Kasumi-1 (cell line): ENCODE data around the gene RPS6KA1.
"Not testable (repeated sequence)": the region's sequence is repeated elsewhere in the genome, so short reads cannot be mapped to it uniquely, and the experiment has no call there.

ENCODE experiments used
- DNase-seq, 2 experiments: peaks; one replicate each; lab custom pipeline; 2025; lab: John Stamatoyannopoulos, UW

RPS6KA1 gene

DNA sequence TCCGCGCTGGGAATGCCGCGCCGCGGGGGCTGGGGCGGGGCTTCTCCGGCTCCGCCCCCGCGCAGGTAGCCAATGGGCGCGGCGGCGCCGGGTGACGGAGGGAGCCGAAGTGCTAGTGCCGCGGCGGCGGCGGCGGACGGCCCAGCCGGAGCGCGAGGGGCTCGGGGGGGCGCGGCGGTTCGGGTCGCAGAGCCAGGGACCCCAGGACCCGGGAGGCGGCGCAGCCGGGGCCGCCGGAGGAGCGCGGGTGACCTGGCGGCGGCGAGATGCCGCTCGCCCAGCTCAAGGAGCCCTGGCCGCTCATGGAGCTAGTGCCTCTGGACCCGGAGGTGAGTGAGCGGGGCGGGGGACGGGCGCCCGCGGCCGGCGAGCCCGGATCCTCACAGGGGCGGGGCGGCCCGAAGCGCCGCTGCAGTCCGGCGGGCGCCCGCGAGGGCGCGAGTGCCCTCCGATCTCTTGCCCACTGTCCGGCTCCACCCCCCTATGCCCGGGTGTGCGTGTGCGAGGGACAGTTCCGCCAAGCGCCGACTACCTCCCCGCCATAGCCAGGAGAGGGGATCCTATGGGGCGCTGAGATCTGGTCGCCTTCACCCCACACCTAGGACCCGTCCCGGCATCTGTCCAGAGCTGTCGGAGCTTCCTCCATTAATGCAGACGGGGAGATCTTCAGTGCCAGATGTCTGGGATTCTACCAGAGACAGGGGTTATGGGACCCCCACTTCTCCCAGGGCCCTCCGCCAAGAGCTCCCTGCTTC, at the start of gene RPS6KA1:
Gene RPS6KA1, plus strand, starts transcription at position 107 of the 755 bp plus-strand sequence. Its CDS starts 160 bp downstream, at position 267.
- peak; percentile 41 to 44 for DNase-seq

DNA sequence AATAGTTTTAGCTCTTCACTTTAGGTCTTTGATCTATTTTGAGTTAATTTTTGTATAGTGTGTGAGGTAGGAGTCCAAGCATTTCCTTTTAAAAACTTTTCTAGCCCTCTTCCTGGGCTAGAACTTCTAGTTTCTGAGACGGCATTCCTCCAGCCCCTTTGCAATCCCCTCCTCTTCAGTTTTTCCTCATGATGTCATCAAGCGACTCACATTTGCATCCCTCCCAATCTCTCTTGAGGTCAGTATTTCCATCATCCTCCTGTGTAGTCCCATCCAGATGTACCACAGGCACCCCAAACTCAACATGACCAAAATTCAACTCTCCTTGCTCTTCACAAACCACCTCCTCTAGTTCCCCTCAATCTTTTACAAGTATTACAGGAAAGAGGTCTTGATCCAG, 46.6 kb upstream of the RPS6KA1 start:
- no peak for DNase-seq

DNA sequence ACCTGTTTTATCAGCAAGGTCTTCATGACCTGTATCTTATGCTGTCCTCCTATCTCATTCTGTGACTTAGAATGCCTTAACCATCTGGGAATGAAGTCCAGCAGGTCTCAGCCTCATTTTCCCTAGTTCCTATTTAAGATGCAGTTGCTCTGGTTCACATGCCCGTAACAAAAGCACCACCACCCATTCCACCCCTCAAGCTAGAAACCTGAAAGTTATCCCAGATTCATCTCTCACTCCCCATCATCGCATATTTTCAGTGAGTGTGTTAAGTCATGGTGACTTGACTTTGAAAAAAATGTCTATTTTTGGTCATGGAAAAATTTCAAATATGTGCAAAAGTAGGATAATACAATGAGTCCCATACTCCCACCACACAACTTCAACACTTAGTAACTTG, 45.6 kb upstream of the RPS6KA1 start:
- DNase-seq: no peak

DNA sequence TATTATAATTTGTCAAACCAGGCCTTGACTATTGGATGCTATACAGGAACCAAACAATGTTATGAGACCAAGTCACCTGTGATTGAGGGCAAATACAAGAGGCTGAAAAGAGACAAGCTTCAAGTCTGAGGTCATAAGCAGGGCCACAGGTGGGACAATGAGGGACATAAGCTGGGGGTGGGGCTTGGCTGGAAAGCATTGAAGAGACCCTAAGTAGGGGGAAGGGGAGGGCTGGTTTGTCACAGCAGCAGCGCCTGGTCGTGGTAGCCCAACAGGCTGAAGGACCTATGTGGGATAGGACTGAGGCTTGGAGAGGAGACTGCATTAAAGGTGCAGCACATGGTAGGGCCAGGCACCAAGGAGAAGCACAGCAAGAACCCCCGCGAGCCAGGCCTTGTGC, 39.4 kb upstream of the RPS6KA1 start:
- no peak for DNase-seq

DNA sequence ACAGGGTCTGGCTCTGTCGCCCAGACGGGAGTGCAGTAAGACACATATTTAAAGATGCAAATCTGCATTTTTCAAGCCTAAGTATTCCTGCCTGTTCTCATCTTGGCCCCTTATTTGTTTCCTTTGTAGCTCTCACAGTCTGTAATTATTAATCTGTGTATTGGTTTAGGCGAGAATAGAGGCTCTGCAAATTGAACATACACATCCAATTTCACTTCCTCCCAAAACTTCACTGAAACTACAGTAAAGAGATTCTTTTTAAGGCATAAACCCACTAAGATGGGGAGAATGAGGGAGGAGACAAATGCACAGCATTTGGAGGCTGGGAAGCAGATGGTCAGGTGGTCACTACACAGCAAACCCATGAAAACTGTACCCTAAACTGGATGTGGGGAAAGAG, 36.3 kb upstream of the RPS6KA1 start:
- no peak for DNase-seq

DNA sequence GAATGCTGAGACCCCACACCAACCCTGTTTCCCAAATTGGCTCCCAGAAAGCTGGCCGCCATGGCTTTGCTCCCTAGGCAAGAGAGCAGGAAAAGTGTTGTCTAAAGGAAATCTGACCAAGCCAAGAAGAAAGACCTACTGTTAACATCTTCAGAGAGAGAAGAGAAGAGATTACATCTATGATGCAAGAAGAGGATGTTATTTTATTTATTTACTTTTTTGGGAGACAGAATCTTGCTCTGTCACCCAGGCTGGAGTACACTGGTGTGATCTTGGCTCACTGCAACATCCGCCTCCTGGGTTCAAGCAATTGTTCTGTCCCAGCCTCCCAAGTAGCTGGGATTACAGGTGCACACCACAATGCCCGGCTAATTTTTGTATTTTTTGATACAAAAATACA, 35.6 kb upstream of the RPS6KA1 start:
- DNase-seq: no peak

DNA sequence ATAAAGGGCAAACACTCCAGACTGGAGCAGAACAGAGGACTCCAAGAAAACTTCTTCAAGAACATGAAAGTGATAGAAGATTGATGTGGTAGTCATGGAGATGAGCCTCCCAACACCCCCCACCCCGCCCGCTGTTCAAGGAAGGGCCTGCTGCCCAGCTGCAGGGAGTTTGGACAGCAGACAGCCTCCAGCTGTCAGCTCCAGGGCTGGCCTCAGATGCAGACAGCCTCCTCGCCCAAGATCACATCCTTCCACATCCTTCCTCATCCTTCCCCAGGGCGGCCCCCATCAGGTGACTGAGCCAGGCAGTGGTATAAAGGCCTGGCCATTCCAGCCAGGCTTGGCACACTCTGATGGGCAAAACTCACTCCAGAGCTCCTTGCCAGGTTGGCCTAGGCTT, 32.7 kb upstream of the RPS6KA1 start:
- no peak for DNase-seq

DNA sequence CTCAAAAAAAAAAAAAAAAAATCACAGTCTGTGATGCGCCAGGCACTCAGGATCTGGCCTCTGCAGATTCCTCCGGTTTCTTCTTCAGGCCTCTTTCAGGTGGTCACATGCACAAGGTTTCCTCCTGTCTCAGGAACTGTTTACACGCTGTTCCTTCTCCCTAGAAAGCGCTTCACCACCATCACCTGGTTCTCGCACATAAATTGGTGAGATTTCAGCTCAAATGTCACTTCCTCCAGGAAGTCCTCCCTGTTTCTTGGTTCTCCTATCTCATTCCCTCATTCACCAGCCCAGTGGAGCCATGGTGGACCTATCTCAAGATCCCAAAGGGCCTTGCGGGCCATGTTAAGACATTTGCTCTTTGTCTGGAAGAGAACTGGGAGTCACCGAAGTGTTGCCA, 30.7 kb upstream of the RPS6KA1 start:
- DNase-seq: no peak

DNA sequence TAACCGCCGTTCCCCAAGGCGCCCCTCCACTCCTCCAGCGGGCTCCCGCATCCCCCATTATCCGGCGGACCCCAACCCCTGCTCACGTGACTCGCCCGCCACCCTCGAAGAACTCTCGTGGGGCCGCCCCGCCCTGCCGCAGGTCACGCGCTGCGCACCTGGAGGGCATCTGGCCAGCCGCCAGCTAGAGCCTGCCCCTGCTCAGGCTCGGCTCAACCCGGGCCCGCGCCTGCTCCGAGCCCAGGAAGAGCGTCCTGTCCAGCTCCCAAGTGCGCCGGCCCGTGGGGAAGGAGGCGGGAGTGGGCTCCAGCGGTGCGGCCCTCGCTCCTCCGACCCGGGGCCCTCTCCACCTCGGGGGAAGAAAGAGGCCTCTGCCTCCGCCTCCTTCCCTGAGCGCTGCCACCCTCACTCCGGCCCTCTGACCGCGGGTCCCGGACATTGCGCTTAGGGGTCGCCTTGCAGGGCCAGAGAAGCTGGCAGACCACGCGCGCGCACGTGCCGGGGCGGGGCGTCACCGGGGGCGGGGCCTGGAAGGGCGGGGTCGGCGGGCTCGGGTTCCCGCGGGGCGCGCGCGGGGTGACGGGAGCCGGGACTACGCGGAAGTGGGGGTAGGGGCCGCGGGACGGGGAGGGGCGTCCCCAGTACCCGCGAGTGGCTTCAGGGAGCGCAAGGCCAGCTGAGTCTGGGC, 28.9 kb upstream of the RPS6KA1 start:
- peak; percentile 48 to 86 for DNase-seq

DNA sequence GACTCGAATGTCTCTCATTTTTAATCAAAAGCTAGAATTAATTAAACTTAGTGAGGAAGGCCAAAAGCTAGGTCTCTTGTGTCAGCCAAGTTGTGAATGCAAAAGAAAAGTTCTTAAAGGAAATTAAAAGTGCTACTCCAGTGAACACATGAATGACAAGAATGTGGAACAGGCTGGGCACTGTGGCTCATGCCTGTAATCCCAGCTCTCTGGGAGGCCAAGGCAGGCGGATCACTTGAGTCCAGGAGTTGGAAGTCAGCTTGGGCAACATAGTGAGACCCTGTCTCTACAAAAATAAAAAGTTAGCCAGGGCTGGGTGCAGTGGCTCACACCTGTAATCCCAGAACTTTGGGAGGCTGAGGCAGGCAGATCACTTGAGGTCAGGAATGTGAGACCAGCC, 18.9 kb upstream of the RPS6KA1 start:
- DNase-seq: not testable (repeated sequence)

DNA sequence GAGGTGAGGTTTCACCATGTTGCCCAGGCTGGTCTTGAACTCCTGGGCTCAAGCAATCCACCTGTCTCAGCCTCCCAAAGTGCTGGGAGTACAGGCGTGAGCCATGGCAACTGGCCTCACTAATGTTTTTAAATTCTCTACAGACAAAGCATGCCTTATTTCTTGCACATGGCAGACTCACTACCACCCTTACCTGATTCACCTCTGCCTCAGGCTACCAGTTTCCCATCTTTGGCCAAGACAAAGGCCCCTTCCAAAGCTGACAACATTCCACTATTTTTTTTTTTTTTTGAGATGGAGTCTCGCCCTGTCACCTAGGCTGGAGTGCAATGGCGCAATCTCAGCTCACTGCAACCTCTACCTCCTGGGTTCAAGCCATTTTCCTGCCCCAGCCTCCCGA, 13.7 kb upstream of the RPS6KA1 start:
- not testable (repeated sequence) for DNase-seq

DNA sequence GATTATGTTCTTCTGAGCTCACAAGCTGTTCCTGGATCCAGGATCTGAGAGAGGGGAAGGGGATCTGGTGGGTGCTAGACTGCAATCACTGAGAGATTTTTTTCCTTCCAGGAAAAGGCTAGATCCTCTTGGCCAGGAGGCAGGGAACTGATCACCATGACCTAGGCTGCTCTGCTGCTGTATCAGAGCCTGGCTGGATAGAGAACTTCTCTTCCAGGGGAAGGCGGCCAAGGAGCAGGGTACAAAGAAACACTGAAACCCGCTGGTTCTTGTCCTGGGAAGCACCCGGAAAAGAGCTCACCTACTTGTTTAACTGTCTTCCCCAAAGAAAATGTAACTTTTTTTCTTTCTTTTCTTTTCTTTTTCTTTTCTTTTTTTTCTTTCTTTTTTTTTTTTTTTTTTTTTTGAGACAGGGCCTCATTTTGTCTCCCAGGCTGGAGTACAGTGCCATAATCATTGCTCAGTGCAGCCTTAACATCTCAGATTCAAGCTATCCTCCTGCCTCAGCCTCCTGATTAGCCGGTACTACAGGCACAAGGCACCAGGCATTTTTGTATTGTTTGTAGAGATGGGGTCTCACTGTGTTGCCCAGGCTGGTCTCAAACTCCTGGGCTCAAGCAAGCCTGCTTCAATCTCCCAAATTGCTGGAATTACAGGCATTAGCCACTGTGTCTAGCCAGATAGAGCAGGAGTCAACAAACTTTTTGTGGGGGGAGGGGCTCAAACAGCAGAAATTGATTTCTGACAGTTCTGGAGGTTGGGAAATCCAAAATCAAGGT, 12.4 kb upstream of the RPS6KA1 start:
- no peak for DNase-seq

DNA sequence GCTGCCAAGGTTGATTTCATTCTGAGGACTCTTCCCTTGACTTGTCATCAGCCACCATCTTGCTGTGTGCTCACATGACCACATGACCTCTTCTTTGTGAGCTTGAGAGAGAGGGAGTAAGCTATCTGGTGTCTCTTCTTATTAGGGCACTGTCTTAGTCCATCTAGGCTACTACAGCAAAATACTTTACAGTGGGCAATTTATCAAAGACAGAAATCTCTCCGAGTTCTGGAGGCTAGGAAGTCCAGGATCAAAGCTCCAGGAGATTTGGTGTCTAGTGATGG, 11.9 kb upstream of the RPS6KA1 start:
- DNase-seq: no peak

DNA sequence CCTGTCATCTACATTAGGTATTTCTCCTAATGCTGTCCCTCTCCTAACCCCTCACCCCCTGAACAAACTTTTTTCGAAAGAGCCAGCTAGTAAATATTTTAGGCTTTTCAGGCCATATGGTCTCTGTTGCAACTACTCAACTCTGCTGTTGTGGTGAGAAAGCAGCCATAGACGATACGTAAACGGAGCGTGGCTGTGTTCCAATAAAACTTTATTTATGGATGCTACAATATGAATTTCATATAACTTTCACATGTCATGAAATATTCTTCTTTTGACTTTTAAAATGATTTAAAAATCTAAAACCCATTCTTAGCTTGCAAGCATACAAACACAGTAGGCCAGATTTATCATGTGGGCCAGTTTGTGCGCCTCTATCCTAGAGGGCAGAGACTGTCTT, 11.2 kb upstream of the RPS6KA1 start:
- DNase-seq: no peak

DNA sequence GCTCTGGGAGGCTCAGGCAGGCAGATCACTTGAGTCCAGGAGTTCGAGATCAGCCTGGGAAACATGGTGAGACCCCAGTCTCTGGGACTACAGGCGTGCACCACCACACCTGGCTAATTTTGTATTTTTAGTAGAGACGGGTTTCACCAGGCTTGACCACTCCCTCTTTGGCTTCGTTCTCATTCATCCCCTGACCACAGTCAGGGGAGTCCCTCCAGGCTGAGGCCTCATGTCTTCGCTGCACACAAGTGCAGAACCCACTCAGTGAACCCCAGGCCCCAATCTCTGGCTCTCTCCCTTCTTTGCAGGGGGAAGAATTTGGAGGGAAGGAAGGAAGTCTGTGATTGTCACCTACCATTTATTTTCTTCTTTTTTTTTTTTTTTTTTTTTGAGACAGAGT, 9.2 kb upstream of the RPS6KA1 start:
- DNase-seq: no peak

DNA sequence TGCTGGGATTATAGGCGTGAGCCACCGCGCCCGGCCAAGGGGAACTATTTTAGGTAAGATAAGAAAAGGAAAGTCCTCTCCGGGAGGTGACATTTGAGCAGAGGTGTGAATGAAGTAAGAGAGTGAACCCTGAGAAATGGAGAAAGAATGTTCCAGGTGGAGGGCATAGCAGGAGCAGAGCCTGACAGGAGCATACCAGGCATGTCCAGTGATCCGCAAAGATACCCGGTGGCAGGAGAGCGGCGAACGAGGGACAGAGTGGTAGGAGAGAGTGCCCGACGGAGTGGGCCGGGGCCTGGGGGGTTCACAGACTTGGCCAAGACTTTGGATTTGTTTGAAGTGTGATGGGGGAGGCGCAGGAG, 7.9 kb upstream of the RPS6KA1 start:
- DNase-seq: no peak

DNA sequence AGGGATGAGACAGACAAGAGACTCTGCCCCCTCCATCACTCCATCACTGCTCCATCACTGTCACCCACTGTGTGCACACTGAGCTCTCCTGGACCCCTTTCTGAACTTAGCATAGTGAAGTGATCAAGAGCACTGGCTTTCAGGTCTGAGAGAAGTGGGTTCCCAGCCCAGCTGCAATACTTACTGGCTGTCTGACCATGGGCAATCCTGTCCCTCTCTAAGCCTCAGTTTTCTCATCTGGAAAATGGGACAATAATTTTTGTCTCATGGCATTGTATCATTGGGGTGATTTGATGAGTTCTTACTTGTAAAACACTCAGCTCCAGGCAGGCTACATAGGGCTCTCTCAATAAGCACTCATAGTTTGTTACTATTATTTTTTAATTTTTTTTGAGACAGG, 7.5 kb upstream of the RPS6KA1 start:
- DNase-seq: no peak

DNA sequence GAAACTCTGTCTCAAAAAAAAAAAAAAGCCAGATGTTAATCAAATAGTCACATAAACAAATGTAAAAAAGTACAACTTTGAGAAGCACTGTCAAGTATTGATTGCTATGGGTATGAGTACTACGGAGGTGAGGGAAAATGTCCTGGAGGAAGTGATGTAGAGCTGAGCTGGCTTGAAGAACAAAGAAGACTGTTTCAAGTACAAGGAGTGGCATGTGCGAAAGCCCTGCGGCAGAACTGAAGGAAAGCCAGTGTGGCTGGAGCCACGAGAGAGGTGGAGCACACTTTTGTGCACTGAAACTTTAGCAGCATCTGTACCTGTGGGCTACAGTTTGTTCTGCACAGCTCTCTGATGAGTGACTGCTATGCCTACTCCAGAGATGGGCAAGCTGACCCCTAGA, 5.4 kb upstream of the RPS6KA1 start:
- DNase-seq: no peak

DNA sequence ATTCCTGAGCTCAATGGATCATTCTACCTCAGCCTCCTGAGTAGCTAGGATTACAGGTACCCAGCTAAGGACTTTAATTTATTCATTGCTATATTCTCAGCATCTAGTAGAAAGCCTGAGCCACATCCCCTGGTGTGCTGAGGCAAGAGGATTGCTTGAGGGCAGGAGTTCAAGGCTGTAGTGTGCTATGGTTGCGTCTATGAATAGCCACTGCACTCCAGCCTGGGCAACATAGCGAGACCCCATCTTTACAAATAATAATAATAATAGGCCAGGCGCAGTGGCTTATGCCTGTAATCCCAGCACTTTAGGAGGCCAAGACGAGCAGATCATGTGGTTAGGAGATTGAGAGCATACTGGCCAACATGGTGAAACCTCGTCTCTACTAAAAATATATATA, 3.3 kb upstream of the RPS6KA1 start:
- DNase-seq: no peak

DNA sequence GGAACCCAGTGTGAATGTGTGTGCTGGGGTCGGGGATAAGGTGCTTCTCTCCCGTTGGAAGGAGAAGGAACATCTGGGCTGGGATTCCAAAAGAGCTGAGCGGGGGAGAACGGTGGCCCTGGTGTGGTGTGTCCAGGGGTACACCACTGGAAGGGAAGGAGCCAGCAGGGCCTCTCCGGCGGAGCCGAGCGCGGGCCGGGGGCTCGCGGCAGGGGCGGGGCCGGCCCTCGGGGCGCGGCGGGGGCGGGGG, 231 bp upstream of the RPS6KA1 start:
- peak in 1 of 2 experiments; percentile 44 for DNase-seq

DNA sequence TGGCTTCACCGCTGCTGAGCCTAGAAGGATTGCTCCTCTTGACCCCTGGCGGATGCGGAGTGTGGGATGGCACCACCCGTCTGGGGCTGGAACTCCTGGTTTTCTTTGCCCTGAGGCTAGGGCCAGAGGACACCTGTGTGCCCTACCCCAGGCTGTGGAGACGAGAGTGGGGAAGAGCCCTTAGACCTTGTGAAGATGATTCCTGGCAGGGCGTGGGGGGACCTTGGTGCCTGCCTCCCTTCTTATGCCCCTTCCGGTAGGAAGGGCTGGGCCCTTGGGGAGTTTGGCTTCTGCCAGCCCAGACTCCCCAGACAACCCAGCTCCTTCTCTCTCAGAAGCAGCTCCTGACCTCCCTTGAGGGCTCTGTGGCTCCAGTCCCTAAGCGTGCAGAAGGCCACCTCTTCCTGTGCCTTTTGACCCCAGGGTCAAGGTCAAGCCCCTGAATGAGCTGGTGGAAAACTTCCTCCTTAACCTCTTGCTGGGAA, 891 bp downstream of the RPS6KA1 start:
- no peak for DNase-seq

DNA sequence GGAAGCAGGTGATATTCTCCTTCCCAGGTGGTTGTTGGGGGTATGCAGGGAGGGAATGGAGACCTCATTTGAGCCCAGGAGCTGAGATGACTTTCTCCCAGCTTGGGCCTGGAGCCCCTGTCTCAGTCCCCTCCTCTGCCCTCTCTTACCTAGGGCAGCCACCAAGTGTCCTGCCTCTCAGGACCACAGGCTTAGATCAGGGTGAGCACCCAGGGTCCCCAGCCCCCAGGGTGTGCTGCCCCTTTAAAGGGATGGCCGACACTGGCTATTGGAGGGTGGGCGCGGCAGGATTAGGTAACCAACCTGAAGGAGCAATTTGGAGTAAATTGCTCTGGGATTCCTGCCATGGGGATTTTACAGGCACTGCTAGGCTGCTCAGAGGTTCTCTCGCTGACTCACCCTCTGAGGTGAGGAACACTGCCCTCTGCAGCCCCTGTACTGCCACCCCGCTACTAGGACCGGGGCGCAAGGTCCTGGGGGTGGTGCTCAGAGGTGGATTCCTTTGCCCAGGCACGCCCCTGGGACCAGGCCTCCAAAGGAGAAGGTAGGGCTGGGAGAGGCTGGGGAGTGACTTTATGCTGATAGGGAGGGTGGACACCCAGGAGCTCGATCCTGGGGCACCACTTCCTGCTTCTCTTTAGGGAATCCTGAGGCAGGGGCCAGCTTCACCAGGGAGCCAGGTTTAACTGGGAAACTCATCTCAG, 1.5 kb downstream of the RPS6KA1 start:
- peak; percentile 28 to 47 for DNase-seq

DNA sequence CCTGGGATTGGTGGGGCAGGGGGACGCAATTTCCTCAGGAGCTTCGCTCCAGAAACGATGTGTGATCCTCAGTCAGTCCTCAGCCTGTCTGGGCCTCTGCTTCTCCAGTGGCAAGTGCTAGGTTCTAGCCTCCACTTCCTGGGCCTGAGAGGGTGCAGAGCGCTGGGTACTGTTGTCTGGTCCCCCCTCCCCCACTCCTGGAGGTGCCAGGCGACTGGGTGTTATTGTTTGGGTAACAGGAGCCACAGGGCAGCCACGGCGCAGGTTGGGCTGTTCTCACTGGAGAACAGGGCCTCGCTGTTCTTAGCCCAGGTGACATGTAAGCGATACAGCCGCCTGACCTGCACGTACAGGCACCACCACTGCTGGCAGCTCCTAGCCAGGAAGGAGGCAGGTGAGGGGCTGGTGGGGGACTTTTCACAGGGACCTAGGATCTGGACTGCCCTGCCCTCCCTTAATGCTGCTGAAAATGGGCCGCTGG, 2.1 kb downstream of the RPS6KA1 start:
- DNase-seq: no peak
